HepG2 (cell line): ENCODE results near the gene NAT14. TPM values are rescaled to one million over a fixed set of nuclear protein-coding genes. Genes with fewer than 3 reads are reported as not detected.
A peak's percentile ranks its signal among the peaks of the same experiment; 100 is the strongest.

Source experiments
- ATAC-seq: fragments of 200-7000 bp; cut with Tn5 transposase; 3 replicates; pipeline ENCODE4 v1.9.1; 2020; ENCODE audit warnings: mild to moderate bottlenecking, moderate library complexity
- BruUV-seq: library from RNA; stranded (reverse); fragments of 400-500 nt; replicated peaks from 2 replicates; lab custom pipeline; 2021; lab: Mats Ljungman, UMichigan
- CTCF ChIA-PET: fragments of 300-600 bp; formaldehyde crosslinking; extraction: SDS; loops from one replicate; lab custom pipeline; 2021; ENCODE audit warnings: low total read pairs, inconsistent platforms, low intra/inter-chr PET ratio; lab: Yijun Ruan, JAX
- POLR2A ChIA-PET: fragments of 350-600 bp; sonication (Branson Sonifier 250); formaldehyde crosslinking; loops from one replicate; lab custom pipeline; 2020; ENCODE audit warnings: antibody characterized with exemption, inconsistent platforms; lab: Yijun Ruan, JAX
- DNase-seq: peaks from one replicate; pipeline ENCODE4 v3.0.0-alpha.2; 2015; ENCODE audit warnings: low spot score
- FAIRE-seq: peaks from 3 replicates; lab custom pipeline; 2011; peaks lifted over from hg19 to GRCh38; lab: Jason Lieb, UNC
- H2AFZ ChIP-seq: one replicate; pipeline ENCODE4 v1.6.1; 2011; ENCODE audit warnings: low read length, inconsistent platforms
- H3K27ac ChIP-seq: fragments of 300-600 bp; 3 replicates; pipeline ENCODE4 v1.8.0; 2011; ENCODE audit warnings: mixed run types, mild to moderate bottlenecking, mixed read lengths, low read length, inconsistent platforms; ENCODE audit not compliant: insufficient read depth; ENCODE audit errors: extremely low read length
- H3K27me3 ChIP-seq, 2 experiments: fragments of 200-600 bp in 1 of 2; 2 replicates in 1 of 2; 3 replicates in 1 of 2; pipeline versions ENCODE4 v1.6.0 to v1.8.0; 2011; ENCODE audit warnings: low read length in 2 of 2, mild to moderate bottlenecking in 2 of 2, moderate library complexity in 2 of 2, inconsistent platforms in 1 of 2; ENCODE audit not compliant: insufficient read depth in 2 of 2, control insufficient read depth in 1 of 2
- H3K36me3 ChIP-seq, 2 experiments: fragments of 200-600 bp in 1 of 2; replicated peaks in 1 of 2; 2 replicates in 1 of 2; 3 replicates in 1 of 2; pipeline versions ENCODE4 v1.5.1 to v1.8.0; 2011; ENCODE audit warnings: low read length in 2 of 2, inconsistent platforms in 1 of 2; ENCODE audit not compliant: insufficient read depth in 2 of 2, control insufficient read depth in 1 of 2
- H3K4me1 ChIP-seq: 2 replicates; pipeline ENCODE4 v1.5.1; 2012; ENCODE audit warnings: low read length, inconsistent platforms; ENCODE audit not compliant: insufficient read depth
- H3K4me2 ChIP-seq: 2 replicates; pipeline ENCODE4 v1.6.0; 2011; ENCODE audit warnings: low read depth, low read length, inconsistent platforms
- H3K4me3 ChIP-seq, 3 experiments: fragments of 200-600 bp in 1 of 3; sonication (generic), shearing (Covaris generic) in 1 of 3; replicated peaks in 1 of 3; 2 replicates each; pipeline ENCODE4 v1.5.1; 2011 to 2016; ENCODE audit warnings: low read length in 3 of 3, inconsistent platforms in 2 of 3, low read depth in 2 of 3, mild to moderate bottlenecking in 2 of 3, control low read depth in 1 of 3, mixed read lengths in 1 of 3; ENCODE audit not compliant: insufficient read depth in 1 of 3
- H3K79me2 ChIP-seq: one replicate; pipeline ENCODE4 v1.6.1; 2011; ENCODE audit warnings: low read length, inconsistent platforms; ENCODE audit not compliant: insufficient read depth
- H3K9ac ChIP-seq: 2 replicates; pipeline ENCODE4 v1.6.0; 2011; ENCODE audit warnings: mild to moderate bottlenecking, low read depth, low read length, inconsistent platforms; ENCODE audit not compliant: insufficient read depth
- H3K9me3 ChIP-seq: 2 replicates; pipeline ENCODE4 v1.5.1; 2012; ENCODE audit warnings: mild to moderate bottlenecking, low read length
- H4K20me1 ChIP-seq: 2 replicates; pipeline ENCODE4 v1.6.0; 2011; ENCODE audit warnings: inconsistent platforms, mild to moderate bottlenecking, low read length, moderate library complexity; ENCODE audit not compliant: insufficient read depth
- CREB3 ChIP-seq: sonication (generic); formaldehyde crosslinking; IDR thresholded peaks from 2 replicates; pipeline ENCODE4 v1.5.0; 2020; ENCODE audit warnings: missing genetic modification reagents
- FOXP1 ChIP-seq, 2 experiments: fragments of 450-650 bp in 1 of 2; IDR thresholded peaks; 2 replicates each; pipeline ENCODE4 v1.6.1; 2017 to 2018; ENCODE audit warnings: antibody characterized with exemption in 1 of 2
- RBFOX2 ChIP-seq: fragments of 200-400 bp; formaldehyde crosslinking; IDR thresholded peaks from 2 replicates; pipeline ENCODE4 v1.6.1; 2017; ENCODE audit warnings: low read depth, mild to moderate bottlenecking, low read length
- TOPORS ChIP-seq: sonication (generic); formaldehyde crosslinking; IDR thresholded peaks from 2 replicates; pipeline ENCODE4 v1.8.0; 2023; ENCODE audit warnings: mild to moderate bottlenecking, missing genetic modification reagents
- TRAFD1 ChIP-seq: sonication (generic); formaldehyde crosslinking; IDR thresholded peaks from 2 replicates; pipeline ENCODE4 v1.5.1; 2020; ENCODE audit warnings: missing genetic modification reagents, mild to moderate bottlenecking, borderline replicate concordance
- ZNF781 ChIP-seq: sonication (generic); formaldehyde crosslinking; IDR thresholded peaks from 2 replicates; pipeline ENCODE4 v1.5.1; 2020; ENCODE audit warnings: borderline replicate concordance, mild to moderate bottlenecking, missing genetic modification reagents; ENCODE audit errors: not compliant biosample characterization
- WGBS: methylation state at CpG from one replicate; pipeline ENCODE4 v1.1.6; 2017; ENCODE audit warnings: low lambda C conversion rate; 5-methylcytosine and 5-hydroxymethylcytosine counted together
- in situ Hi-C: cut with HindIII; loops from 2 replicates; pipeline ENCODE4 v1.10.0; 2017; ENCODE audit warnings: low pct_unique_long_range_greater_than_20kb; ENCODE audit not compliant: extremely low pct_ligation_motif_present
- intact Hi-C: fragments of 100-400 bp; cut with micrococcal nuclease; formaldehyde crosslinking; loops from one replicate; pipeline ENCODE4 v1.10.0; 2022; ENCODE audit not compliant: unreplicated experiment
- polyA plus RNA-seq, 8 experiments: library from polyadenylated mRNA; depleted of rRNA in 3 of 8; stranded (reverse) in 7 of 8; unstranded in 1 of 8; fragments of >200 nt; fragmentation: Illumina TruSeq in 4 of 8; extraction: Trizol in 4 of 8; gene quantifications; 2 replicates each; pipeline versions ENCODE4 v1.2.1 to v1.2.3, GENCODE V29; 2011 to 2016; ENCODE audit warnings: low read depth in 4 of 8, missing spikeins in 1 of 8, mixed read lengths in 1 of 8; ENCODE audit not compliant: insufficient read depth in 1 of 8
- total RNA-seq, 5 experiments: library from RNA; depleted of rRNA; stranded (reverse); fragments of >200 nt; fragmentation: Illumina TruSeq; extraction: Trizol; gene quantifications; 2 replicates each; pipeline ENCODE4 v1.2.3, GENCODE V29; 2016; ENCODE audit warnings: low read depth in 1 of 5
- TF ChIP-seq, protein P1 (sequence below): sonication (generic); formaldehyde crosslinking; IDR thresholded peaks from 2 replicates; pipeline ENCODE4 v1.9.0; 2021; ENCODE audit warnings: mild to moderate bottlenecking, missing genetic modification reagents
- TF ChIP-seq, protein P2 (sequence below): sonication (generic); formaldehyde crosslinking; IDR thresholded peaks from 2 replicates; pipeline ENCODE4 v1.4.0; 2020; ENCODE audit warnings: missing genetic modification reagents, borderline replicate concordance

Gene NAT14
- total and polyA plus RNA-seq, 2 of the 13 experiments (the other 11 are each of a cell fraction or from before 2014, with no cell fraction given): 20.7 to 22.3 TPM

DNA sequence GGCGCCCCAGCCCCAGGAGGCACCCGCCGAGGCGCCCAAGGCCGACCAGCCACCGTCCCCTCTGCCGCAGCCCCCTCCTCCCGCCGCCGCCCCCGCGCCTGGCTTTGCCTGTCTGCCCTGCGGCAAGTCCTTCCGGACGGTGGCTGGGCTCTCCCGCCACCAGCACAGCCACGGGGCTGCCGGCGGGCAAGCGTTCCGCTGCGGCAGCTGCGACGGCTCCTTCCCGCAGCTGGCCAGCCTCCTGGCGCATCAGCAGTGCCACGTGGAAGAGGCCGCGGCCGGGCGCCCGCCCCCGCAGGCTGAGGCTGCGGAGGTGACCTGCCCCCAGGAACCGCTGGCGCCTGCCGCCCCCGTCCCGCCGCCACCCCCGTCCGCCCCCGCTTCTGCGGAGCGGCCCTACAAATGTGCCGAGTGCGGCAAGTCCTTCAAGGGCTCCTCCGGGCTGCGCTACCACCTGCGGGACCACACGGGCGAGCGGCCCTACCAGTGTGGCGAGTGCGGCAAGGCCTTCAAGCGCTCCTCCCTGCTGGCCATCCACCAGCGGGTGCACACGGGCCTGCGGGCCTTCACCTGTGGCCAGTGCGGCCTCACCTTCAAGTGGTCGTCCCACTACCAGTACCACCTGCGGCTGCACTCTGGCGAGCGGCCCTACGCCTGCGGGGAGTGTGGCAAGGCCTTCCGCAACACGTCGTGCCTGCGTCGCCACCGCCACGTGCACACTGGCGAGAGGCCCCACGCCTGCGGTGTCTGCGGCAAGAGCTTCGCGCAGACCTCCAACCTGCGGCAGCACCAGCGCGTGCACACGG lies 2.6 kb upstream of the NAT14 start:
- FAIRE-seq (no peak), DNase-seq (no peak), ATAC-seq (no peak)
- Histone ChIP-seq H3K9ac (no peak overlapping the region), H3K36me3 (no peaks in the 10 kb centered on the region), H4K20me1 (no peaks in the 10 kb centered on the region), H3K4me3 (no peak overlapping the region), H3K4me2 (no peak overlapping the region), H2AFZ (no peak overlapping the region), H3K9me3 (no peaks in the 10 kb centered on the region), H3K27ac (no peak overlapping the region), H3K27me3 (no peaks in the 10 kb centered on the region), H3K79me2 (peaks cover 11% of the 10 kb centered on the region), H3K4me1 (peaks cover 33% of the 10 kb centered on the region)
- CTCF ChIA-PET: no interaction called here
- 0 out of 2 replicates have a peak, but pooled peaks have one; percentile 38 for TF ChIP-seq RBFOX2
- TF ChIP-seq FOXP1 (IDR thresholded peaks at IDR 0.05): no peak
- TF ChIP-seq FOXP1 (CRISPR knock-in tag; IDR thresholded peaks at IDR 0.05): no peak
- TF ChIP-seq TOPORS (CRISPR knock-in tag): no peak
- TF ChIP-seq, protein P1, sequence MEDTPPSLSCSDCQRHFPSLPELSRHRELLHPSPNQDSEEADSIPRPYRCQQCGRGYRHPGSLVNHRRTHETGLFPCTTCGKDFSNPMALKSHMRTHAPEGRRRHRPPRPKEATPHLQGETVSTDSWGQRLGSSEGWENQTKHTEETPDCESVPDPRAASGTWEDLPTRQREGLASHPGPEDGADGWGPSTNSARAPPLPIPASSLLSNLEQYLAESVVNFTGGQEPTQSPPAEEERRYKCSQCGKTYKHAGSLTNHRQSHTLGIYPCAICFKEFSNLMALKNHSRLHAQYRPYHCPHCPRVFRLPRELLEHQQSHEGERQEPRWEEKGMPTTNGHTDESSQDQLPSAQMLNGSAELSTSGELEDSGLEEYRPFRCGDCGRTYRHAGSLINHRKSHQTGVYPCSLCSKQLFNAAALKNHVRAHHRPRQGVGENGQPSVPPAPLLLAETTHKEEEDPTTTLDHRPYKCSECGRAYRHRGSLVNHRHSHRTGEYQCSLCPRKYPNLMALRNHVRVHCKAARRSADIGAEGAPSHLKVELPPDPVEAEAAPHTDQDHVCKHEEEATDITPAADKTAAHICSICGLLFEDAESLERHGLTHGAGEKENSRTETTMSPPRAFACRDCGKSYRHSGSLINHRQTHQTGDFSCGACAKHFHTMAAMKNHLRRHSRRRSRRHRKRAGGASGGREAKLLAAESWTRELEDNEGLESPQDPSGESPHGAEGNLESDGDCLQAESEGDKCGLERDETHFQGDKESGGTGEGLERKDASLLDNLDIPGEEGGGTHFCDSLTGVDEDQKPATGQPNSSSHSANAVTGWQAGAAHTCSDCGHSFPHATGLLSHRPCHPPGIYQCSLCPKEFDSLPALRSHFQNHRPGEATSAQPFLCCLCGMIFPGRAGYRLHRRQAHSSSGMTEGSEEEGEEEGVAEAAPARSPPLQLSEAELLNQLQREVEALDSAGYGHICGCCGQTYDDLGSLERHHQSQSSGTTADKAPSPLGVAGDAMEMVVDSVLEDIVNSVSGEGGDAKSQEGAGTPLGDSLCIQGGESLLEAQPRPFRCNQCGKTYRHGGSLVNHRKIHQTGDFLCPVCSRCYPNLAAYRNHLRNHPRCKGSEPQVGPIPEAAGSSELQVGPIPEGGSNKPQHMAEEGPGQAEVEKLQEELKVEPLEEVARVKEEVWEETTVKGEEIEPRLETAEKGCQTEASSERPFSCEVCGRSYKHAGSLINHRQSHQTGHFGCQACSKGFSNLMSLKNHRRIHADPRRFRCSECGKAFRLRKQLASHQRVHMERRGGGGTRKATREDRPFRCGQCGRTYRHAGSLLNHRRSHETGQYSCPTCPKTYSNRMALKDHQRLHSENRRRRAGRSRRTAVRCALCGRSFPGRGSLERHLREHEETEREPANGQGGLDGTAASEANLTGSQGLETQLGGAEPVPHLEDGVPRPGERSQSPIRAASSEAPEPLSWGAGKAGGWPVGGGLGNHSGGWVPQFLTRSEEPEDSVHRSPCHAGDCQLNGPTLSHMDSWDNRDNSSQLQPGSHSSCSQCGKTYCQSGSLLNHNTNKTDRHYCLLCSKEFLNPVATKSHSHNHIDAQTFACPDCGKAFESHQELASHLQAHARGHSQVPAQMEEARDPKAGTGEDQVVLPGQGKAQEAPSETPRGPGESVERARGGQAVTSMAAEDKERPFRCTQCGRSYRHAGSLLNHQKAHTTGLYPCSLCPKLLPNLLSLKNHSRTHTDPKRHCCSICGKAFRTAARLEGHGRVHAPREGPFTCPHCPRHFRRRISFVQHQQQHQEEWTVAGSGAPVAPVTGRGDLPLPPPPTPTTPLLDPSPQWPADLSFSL (CRISPR knock-in tag): no peak
- no peak for TF ChIP-seq TRAFD1
- no peak for TF ChIP-seq ZNF781 (CRISPR knock-in tag)
- TF ChIP-seq CREB3 (CRISPR knock-in tag): no peak
- TF ChIP-seq, protein P2, sequence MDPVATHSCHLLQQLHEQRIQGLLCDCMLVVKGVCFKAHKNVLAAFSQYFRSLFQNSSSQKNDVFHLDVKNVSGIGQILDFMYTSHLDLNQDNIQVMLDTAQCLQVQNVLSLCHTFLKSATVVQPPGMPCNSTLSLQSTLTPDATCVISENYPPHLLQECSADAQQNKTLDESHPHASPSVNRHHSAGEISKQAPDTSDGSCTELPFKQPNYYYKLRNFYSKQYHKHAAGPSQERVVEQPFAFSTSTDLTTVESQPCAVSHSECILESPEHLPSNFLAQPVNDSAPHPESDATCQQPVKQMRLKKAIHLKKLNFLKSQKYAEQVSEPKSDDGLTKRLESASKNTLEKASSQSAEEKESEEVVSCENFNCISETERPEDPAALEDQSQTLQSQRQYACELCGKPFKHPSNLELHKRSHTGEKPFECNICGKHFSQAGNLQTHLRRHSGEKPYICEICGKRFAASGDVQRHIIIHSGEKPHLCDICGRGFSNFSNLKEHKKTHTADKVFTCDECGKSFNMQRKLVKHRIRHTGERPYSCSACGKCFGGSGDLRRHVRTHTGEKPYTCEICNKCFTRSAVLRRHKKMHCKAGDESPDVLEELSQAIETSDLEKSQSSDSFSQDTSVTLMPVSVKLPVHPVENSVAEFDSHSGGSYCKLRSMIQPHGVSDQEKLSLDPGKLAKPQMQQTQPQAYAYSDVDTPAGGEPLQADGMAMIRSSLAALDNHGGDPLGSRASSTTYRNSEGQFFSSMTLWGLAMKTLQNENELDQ (CRISPR knock-in tag): no peak
- POLR2A ChIA-PET: no interaction called here
- WGBS: 98% methylated on average over 49 of the region's 83 CpGs
- BruUV-seq: no TSS peak
- intact Hi-C loops: no loop called here
- in situ Hi-C loops: no loop called here
